NCI-H128 (cell line): ENCODE results near the gene LOX.

Experiments
- DNase-seq: peaks from one replicate; lab custom pipeline; 2025; ENCODE audit not compliant: unreplicated experiment; lab: John Stamatoyannopoulos, UW

Gene LOX

DNA sequence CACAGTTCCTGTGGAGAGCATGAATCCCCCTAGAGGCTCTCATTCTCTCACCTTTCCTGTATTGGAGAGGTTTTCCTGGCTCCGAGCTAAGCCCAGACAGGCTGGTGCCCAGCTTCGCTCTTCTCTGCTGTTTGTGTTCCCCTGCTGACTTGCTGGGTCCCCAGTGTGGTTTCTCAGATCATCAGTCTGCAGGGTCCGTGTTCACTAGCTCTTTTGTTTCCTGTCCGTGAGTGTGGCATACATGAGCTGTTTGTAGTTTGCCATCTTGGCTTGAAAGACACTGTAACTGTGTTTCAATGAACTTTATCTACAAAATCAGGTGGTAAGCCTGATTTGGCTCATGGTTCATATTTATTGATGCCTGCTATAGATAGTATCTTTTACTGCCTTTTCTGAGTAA, 23.8 kb downstream of the LOX start:
- no peak for DNase-seq

DNA sequence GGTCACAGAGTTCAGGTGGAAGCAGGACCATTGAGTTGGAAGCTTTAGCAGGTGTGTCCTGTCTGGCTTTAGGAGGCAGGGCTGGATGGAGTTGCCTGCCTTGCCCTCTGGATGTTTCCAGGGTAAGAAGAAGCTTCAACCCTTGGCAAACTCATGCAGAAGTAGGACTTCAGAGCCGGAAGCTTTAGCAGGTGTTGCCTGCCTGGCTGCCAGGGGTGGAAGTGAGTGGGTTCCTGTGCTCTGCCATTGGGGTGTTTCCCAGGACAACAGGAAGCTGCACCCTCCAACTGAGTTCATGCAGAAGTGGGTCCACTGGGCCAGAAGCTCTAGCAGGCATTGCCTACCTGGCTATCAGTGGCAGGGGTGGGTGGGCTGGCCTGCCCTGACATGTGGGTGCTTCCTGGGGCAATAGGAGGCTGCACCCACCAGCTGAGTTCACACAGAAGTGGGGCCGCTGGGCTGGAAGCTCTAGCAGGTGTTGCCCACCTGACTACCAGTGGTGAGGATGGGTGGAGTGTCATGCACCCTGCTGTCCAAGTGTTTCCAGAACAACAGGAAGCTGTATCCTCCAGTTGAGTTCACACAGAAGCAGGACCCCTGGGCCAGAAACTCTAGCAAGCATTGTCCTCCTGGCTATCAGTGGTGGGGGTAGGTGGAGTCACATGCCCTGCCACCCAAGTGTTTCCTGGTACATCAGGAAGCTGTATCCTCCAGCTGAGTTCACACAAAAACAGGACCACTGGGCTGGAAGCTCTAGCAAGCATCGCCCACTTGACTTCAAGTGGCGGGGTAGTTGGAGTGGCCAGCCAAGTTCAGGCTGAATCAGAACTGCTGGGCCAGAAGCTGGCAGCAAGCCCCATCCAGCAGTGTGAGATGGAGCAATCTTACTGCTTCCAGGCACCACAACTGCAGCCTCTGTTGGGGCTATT, 24.6 kb downstream of the LOX start:
- no peak for DNase-seq

- DNase-seq = no peak
Measured at GRCh38 chr5:122051569-122051968, 26.5 kb downstream of the LOX start.

DNA sequence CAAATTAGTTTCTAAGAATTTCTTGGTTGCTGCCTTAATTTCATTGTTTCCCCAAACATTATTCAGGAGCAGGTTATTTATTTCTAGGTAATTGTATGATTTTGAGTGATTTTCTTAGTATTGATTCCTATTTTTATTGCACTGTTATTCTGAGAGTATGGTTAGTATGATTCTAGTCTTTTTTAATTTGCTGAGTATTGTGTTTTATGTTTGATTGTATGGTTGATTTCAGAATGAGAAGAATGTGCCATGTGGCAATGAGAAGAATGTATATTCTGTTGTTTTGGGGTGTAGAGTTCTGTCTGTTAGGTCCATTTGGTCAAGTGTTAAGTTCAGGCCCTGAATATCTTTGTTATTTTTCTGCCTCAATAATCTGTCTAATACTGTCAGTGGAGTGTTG, 27.1 kb downstream of the LOX start:
- no peak for DNase-seq

GRCh38 chr5:122040636-122041302, 37.3 kb downstream of the LOX start:
- DNase-seq = no peak

- DNase-seq = no peak
Measured at GRCh38 chr5:122036326-122036725, 41.7 kb downstream of the LOX start.

DNA sequence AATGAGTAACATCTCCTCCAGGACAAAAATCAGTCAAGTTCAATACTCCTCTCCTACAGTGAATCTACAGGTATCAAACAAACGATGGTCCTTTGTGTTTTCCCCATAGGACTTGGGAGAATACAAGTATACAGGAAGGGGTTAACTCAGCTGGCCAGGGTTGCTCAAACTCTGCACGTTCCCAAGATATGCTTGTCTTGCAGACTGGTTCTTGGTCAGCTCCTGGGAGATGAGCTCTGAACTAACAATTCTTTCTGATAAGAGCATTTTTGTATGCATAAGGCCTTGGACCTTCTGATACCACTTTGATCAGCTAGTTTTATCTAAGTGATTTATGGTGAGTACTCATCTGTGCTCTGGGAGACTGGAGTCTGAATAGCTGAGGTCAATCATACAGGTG, 42.1 kb downstream of the LOX start:
- DNase-seq = no peak

DNA sequence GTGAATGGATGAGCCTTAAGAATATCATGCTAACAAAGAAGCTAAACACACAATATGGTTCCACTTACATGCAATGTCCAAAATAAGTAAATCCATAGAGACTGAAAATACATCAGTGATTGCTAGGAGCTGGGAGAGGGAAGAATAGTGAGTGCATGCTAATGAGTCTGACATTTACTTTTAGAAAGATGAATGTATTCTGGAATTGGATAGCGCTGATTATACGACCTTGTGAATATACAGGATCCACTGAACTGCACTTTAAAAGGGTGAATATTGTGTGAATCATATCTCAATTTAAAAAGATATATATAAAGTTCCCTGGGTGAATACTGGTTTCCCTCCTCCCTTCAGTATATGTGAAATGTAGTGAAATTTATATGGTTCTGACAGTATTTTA, 46.2 kb downstream of the LOX start:
- DNase-seq = no peak

- DNase-seq = no peak
Measured at GRCh38 chr5:122030251-122030650, 47.8 kb downstream of the LOX start.

DNA sequence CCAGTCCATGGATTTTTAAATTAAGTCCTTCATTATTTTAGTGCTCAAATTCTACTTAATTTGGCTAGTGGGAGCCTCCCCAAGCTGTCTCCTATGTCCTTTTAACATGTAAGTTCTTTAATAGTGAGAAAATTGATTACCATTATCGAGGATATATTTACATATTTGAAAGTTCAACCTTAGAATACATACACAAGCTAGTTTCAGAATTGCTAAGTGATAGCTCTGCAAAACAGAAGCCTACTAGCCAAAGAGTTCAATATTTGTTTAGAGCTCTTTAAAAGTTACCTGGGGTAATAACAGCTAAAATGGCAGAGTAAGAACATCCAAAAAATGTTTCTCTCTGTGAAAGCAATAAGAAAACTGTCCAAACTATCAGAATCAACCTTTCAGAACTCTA, 48.2 kb downstream of the LOX start:
- no peak for DNase-seq

DNA sequence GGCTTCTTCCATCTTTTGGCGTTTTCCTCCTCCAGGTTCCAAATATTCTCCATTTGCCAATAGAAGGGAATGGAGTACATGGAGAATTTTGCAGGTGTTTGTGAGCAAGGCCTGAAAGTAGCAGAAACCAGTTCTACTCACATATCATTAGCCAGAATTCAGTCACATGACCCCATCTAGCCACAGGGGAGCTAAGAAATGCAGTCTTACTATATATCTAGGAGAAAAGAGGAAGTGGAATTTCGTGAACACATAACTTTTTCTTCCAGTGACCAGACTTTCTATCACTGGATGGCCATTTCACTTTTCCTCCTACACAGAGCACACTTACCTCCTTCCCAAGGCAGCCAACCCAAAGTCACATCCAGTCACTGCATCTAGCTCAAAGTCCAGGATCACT, 55.1 kb downstream of the LOX start:
- no peak for DNase-seq

DNA sequence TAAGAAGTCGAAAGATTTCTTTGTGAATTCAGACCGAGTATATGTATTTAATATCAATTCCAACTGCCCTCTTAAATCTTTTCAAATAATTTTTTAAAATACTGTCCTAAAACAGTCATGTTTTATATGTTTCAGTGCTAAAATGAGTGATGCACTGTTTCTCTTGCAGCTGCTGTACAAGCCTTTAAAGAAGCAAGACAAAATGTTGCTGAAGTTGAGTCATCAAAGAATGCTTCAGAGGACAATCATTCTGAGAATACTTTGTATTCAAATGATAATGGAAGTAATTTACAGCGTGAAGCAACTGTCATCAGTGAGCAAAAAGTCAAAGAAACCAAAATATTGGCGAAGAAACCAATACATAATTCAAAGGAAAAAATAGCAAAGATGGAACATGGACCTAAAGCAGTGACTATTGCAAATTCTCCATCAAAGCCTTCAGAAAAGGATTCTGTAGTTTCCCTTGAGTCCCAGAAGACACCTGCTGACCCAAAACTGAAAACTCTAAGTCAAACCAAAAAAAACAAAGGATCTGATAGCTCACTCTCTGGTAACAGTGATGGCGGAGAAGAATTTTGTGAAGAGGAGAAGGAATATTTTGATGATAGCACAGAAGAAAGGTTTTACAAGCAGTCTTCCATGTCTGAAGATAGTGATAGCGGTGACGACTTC, 58.0 kb downstream of the LOX start:
- DNase-seq = no peak

GRCh38 chr5:122015471-122015870, 62.6 kb downstream of the LOX start:
- no peak for DNase-seq

DNA sequence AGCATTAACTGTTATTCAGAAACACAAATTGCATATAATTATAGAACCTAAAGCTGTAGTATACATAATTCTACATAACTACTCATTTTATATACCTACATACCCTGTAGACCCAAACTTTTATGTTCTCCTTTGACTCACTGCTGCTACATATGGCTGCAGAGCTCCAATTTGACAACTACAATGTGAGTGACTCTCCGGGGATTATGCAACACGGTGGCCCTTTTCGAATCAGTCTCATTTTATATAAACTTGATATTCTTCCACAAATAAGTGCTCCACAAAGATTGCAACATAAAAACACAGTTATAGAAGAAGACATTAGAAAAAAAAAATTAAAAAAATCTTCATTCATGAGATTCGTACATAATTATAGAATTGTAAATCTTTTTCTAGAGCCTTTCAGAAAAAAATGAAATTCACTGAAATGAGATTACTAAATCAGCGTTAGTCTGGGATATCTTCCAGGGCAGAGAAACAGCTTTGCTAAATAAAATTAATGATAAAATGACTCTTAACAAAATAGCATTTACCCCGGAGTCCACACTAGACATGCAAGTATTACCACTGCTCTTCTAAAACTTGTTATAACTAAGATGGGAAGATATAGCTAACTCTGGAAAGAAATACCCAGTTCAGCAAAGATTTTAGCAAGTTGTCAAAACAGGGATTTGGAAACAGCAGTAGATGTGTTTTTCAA, 63.7 kb downstream of the LOX start:
- no peak for DNase-seq
